GM23248 (cell line): Measurements from ENCODE around the gene MICAL1. TPM values are rescaled to one million over a fixed set of nuclear protein-coding genes. Genes with fewer than 3 reads are reported as not detected.

ENCODE experiments used
- DNase-seq: peaks from one replicate; pipeline ENCODE4 v3.0.0-alpha.2; 2015
- H2AFZ ChIP-seq: fragments of 200-600 bp; sonication (generic); 2 replicates; pipeline ENCODE4 v1.6.1; 2016; ENCODE audit warnings: antibody characterized with exemption
- H3F3A ChIP-seq: fragments of 200-600 bp; sonication (generic); 2 replicates; pipeline ENCODE4 v1.6.1; 2016; ENCODE audit warnings: mild to moderate bottlenecking, antibody characterized with exemption, mixed run types; ENCODE audit not compliant: insufficient read depth
- H3K27ac ChIP-seq: fragments of 200-600 bp; sonication (generic); 2 replicates; pipeline ENCODE4 v1.5.1; 2016; ENCODE audit warnings: mild to moderate bottlenecking
- H3K27me3 ChIP-seq: fragments of 200-600 bp; sonication (generic); replicated peaks from 2 replicates; pipeline ENCODE4 v1.6.1; 2016; ENCODE audit warnings: mild to moderate bottlenecking; ENCODE audit not compliant: insufficient read depth
- H3K36me3 ChIP-seq: fragments of 200-600 bp; sonication (generic); 2 replicates; pipeline ENCODE4 v1.6.1; 2016; ENCODE audit warnings: low read depth, mild to moderate bottlenecking
- H3K4me1 ChIP-seq: fragments of 200-600 bp; sonication (generic); 2 replicates; pipeline ENCODE4 v1.6.1; 2016; ENCODE audit warnings: mild to moderate bottlenecking; ENCODE audit not compliant: insufficient read depth
- H3K4me2 ChIP-seq: fragments of 200-600 bp; sonication (generic); one replicate; pipeline ENCODE4 v1.6.1; 2016; ENCODE audit warnings: mild to moderate bottlenecking; ENCODE audit not compliant: unreplicated experiment
- H3K4me3 ChIP-seq: fragments of 200-600 bp; sonication (generic); 2 replicates; pipeline ENCODE4 v1.5.1; 2016; ENCODE audit warnings: mild to moderate bottlenecking
- H3K79me2 ChIP-seq: fragments of 200-600 bp; sonication (generic); 2 replicates; pipeline ENCODE4 v1.6.1; 2016; ENCODE audit warnings: mild to moderate bottlenecking; ENCODE audit not compliant: insufficient read depth
- H3K9ac ChIP-seq: fragments of 200-600 bp; sonication (generic); 2 replicates; pipeline ENCODE4 v1.6.1; 2016; ENCODE audit warnings: mild to moderate bottlenecking
- H3K9me2 ChIP-seq: fragments of 200-600 bp; sonication (generic); 2 replicates; pipeline ENCODE4 v1.6.1; 2016; ENCODE audit warnings: mixed run types, mild to moderate bottlenecking, moderate library complexity; ENCODE audit not compliant: insufficient read depth
- H3K9me3 ChIP-seq: fragments of 200-600 bp; sonication (generic); one replicate; pipeline ENCODE4 v1.6.1; 2017; ENCODE audit warnings: low read depth
- H4K20me1 ChIP-seq: fragments of 200-600 bp; sonication (generic); 2 replicates; pipeline ENCODE4 v1.6.0; 2016; ENCODE audit not compliant: insufficient read depth
- EZH2 ChIP-seq: fragments of 200-600 bp; sonication (generic); IDR thresholded peaks from 2 replicates; pipeline ENCODE4 v1.6.1; 2018; ENCODE audit warnings: antibody characterized with exemption, mild to moderate bottlenecking; ENCODE audit not compliant: insufficient read depth, poor library complexity, severe bottlenecking
- EZH2phosphoT487 ChIP-seq: fragments of 200-600 bp; sonication (generic); IDR thresholded peaks from 2 replicates; pipeline ENCODE4 v1.6.1; 2018; ENCODE audit warnings: antibody characterized with exemption, moderate library complexity, mild to moderate bottlenecking, low read depth; ENCODE audit not compliant: insufficient read depth
- WGBS, 2 experiments: methylation state at CpG; one replicate each; pipeline ENCODE4 v1.1.6; 2015 to 2017; ENCODE audit warnings: low lambda C conversion rate in 2 of 2, low coverage in 1 of 2; ENCODE audit errors: missing lambda C conversion rate in 2 of 2; 5-methylcytosine and 5-hydroxymethylcytosine counted together
- in situ Hi-C: fragments of 300-500 bp; cut with MboI; formaldehyde crosslinking; loops from 2 replicates; pipeline ENCODE4 v1.15.0; 2020
- polyA plus RNA-seq: library from polyadenylated mRNA; unstranded; fragments of >200 nt; fragmentation: Nextera tagmentation; extraction: Ambion mirVana; gene quantifications from 2 replicates; pipeline ENCODE4 v1.2.1, GENCODE V29; 2016
- total RNA-seq: library from RNA; depleted of rRNA; stranded (reverse); fragments of >200 nt; shearing (Covaris generic); gene quantifications from 2 replicates; pipeline ENCODE4 v1.2.3, GENCODE V29; 2014

Gene MICAL1
- total and polyA plus RNA-seq, 2 experiments from 2014 or later, result 26.1 to 57.8 TPM

DNA sequence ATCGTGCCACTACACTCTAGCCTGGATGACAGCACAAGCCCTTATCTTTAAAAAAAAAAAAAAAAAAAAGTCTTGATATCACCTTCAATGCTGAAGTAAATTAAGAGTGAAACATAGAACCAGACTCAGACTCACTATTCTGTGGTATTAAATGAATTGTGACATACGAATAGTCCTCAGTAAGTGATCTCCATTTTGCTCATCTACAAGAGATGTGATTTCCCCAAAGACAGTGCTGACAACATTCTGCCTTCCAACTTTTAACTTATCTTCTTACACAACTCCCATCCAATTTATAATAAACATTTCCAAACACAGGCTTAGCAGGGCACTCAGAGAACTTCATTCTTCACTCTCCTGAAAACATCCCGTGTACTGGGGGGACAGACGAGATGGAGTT lies 19.4 kb upstream of the MICAL1 start:
- TF ChIP-seq EZH2, result no peak
- no peak for TF ChIP-seq EZH2phosphoT487
- in situ Hi-C loops, result no loop called here
- no peaks in the 10 kb centered on the region for H3F3A ChIP-seq
- H3K79me2 ChIP-seq, result peaks cover 41% of the 10 kb centered on the region
- no peak overlapping the region for H3K27ac ChIP-seq
- H4K20me1 ChIP-seq, result no peaks in the 10 kb centered on the region
- DNase-seq, result no peak
- no peak overlapping the region for H3K4me2 ChIP-seq
- no peaks in the 10 kb centered on the region for H3K9me2 ChIP-seq
- H3K9ac ChIP-seq, result no peak overlapping the region
- H3K4me3 ChIP-seq, result no peak overlapping the region
- H2AFZ ChIP-seq, result no peak overlapping the region
- no peaks in the 10 kb centered on the region for H3K9me3 ChIP-seq
- peaks cover 22% of the 10 kb centered on the region for H3K4me1 ChIP-seq
- no peaks in the 10 kb centered on the region for H3K27me3 ChIP-seq
- WGBS, 2 experiments, result 85 to 89% methylated on average over 4 of the region's 4 CpGs
- H3K36me3 ChIP-seq, result peaks cover 37% of the 10 kb centered on the region; the same call in 1 of the 2 replicates

DNA sequence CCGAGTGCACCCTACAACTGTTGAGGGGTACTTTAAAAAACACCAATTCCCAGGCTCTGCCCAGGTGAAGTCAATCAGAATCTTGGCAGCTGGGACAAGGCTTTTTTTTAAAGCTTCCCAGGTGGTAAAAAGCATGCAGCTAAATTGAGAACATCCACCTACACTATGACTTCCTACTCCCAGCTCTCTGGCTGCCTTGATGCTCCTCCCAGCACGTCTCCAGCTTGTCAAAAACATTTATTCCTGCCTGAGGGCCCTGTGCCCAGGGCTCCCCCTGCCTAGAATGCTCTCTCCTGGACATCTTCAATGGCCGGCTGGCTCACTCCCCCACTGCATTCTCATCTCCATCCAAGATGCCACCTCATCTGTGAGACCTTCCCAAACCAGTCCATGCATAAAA lies 17.5 kb upstream of the MICAL1 start:
- Histone ChIP-seq H4K20me1 (no peaks in the 10 kb centered on the region), H3K4me3 (no peak overlapping the region), H2AFZ (no peak overlapping the region), H3K9me3 (no peaks in the 10 kb centered on the region), H3K79me2 (peaks cover 23% of the 10 kb centered on the region), H3K36me3 (peaks cover 37% of the 10 kb centered on the region; the same call in 1 of the 2 replicates), H3K4me2 (no peak overlapping the region), H3K4me1 (peaks cover 7% of the 10 kb centered on the region), H3F3A (no peaks in the 10 kb centered on the region), H3K27me3 (no peaks in the 10 kb centered on the region), H3K9me2 (no peaks in the 10 kb centered on the region), H3K9ac (no peak overlapping the region), H3K27ac (no peak overlapping the region)
- in situ Hi-C loops, result no loop called here
- no peak for TF ChIP-seq EZH2phosphoT487
- TF ChIP-seq EZH2, result no peak
- 95 to 100% methylated on average over 3 of the region's 3 CpGs for WGBS, 2 experiments
- no peak for DNase-seq

DNA sequence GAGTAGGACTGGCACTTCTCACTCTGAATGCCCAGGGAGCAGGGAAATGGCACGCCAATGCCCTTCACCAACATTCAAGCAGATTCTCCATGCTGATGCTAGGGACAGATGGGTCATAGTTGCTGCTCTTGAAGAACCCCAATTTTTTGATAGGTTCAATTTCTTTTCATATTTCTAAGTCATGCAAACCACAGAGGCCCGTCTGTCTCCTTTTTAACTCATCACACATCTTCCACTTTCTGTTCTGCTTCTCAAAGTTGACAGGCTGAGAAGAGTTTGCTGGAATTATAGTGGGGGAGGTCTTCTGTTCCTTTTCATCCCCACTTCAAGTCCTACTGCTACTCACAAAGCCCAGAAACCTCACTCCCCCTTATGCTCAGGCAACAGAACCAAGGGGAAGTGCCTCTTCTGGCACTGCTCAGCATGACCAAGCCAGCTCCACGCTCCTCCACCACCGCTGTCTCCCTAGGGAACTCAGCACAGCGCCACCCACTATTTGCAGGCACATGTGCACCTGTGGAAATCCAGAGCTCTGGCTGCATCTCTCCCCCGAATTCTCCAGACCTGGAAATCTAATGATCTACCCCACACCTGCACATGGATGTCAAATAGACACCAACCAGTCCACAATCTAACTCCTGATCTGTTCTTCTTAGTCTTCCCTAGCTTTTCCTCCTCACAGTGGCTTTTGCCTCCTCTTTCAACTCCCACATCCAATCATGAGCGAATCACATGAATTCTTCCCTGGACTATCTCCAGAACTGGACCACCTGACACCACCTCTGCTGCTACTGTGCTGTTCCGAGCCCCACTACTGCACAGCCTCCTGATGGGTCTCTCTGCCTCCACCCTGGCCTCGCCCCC lies 16.8 kb upstream of the MICAL1 start:
- H3K9ac ChIP-seq, result no peak overlapping the region
- peaks cover 16% of the 10 kb centered on the region for H3K79me2 ChIP-seq
- no peaks in the 10 kb centered on the region for H3K9me2 ChIP-seq
- no peak for DNase-seq
- H3K4me1 ChIP-seq, result no peaks in the 10 kb centered on the region
- H3K27ac ChIP-seq, result no peak overlapping the region
- H3K9me3 ChIP-seq, result no peaks in the 10 kb centered on the region
- WGBS, 2 experiments, result 96 to 99% methylated on average over 9 of the region's 9 CpGs
- TF ChIP-seq EZH2 (no peak), EZH2phosphoT487 (no peak)
- peaks cover 37% of the 10 kb centered on the region; the same call in 1 of the 2 replicates for H3K36me3 ChIP-seq
- H4K20me1 ChIP-seq, result no peaks in the 10 kb centered on the region
- no peaks in the 10 kb centered on the region for H3F3A ChIP-seq
- no peak overlapping the region for H3K4me2 ChIP-seq
- no peak overlapping the region for H2AFZ ChIP-seq
- H3K27me3 ChIP-seq, result no peaks in the 10 kb centered on the region
- no peak overlapping the region for H3K4me3 ChIP-seq
- in situ Hi-C loops, result no loop called here

DNA sequence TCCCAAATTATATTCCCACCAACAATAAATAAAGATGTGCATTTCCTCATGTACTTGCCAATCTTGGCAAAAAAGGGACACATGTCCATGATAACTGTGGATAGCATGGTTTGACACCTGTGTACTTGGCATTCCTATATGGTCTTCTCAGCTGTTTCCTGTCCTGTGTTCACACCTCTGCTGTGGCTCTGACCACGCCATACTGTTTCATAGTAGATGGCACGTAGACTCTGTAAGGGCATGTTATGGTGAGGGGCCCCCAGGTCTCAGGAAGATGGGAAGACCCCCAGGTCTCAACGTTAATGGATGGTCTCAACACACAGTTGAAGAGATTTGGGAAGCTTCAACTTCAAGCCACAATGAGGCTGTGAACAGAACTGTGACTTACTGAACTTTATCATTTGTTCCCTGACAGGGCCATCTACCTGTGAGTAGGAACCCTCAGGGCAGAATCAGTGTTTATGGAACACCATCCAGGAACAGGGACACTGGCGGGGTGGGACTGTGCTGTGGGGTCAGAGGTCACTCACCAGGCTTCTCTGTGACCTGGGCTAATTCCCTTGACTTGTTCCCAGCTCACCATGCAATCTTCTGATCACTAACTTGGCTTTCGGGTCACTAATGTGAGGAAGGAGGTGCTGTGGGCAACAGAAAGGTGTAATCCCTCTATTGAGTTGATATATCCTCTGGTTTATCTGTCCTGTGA lies 15.7 kb upstream of the MICAL1 start:
- Histone ChIP-seq H3K9me3 (no peaks in the 10 kb centered on the region), H3K36me3 (peaks cover 41% of the 10 kb centered on the region), H3K27me3 (no peaks in the 10 kb centered on the region), H3K79me2 (peaks cover 5% of the 10 kb centered on the region), H3K27ac (no peak overlapping the region), H3K4me2 (no peak overlapping the region), H2AFZ (no peak overlapping the region), H3K4me1 (no peaks in the 10 kb centered on the region), H3K4me3 (no peak overlapping the region), H4K20me1 (no peaks in the 10 kb centered on the region), H3K9ac (no peak overlapping the region), H3F3A (no peaks in the 10 kb centered on the region), H3K9me2 (no peaks in the 10 kb centered on the region)
- TF ChIP-seq EZH2 (no peak), EZH2phosphoT487 (no peak)
- 91 to 94% methylated on average over 5 of the region's 5 CpGs for WGBS, 2 experiments
- DNase-seq, result no peak
- in situ Hi-C loops, result no loop called here
